Lower leg skin (tissue), 3 donors: ENCODE measurements around the gene PGA3.
"Not testable (repeated sequence)": the region's sequence is repeated elsewhere in the genome, so short reads cannot be mapped to it uniquely, and the experiment has no call there.

ENCODE experiments used
- POLR2A ChIP-seq, 2 donors: fragments of 450-650 bp; IDR thresholded peaks; one replicate each; pipeline ENCODE4 v1.6.1; 2016 to 2017; ENCODE audit warnings: antibody characterized with exemption in 2 of 2, mild to moderate bottlenecking in 1 of 2, moderate library complexity in 1 of 2
- TF ChIP-seq, protein P1 (sequence below), 3 donors: fragments of 450-650 bp; IDR thresholded peaks; one replicate each; pipeline ENCODE4 v1.5.1; 2016; ENCODE audit warnings: antibody characterized with exemption in 3 of 3, mild to moderate bottlenecking in 3 of 3, moderate library complexity in 2 of 3

DNA sequence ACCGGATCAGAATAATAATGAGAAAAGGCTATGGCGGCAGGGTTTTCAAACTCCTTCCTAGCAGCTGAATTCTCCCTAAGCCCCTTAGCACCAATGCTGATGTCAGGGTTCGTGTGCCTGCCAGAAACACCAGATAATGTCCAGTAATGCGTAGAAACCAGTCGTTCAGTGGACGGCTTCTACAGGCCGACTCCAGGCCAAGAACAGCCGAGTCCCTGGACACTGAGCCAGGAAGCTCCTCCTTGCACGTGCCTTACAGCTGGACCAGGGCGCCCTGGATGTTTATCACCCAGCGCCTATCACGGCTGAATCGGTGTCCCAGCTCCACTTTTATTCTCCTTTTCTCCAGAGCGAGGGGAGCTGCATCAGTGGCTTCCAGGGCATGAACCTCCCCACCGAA, 27.7 kb downstream of the PGA3 start:
- TF ChIP-seq, protein P1, sequence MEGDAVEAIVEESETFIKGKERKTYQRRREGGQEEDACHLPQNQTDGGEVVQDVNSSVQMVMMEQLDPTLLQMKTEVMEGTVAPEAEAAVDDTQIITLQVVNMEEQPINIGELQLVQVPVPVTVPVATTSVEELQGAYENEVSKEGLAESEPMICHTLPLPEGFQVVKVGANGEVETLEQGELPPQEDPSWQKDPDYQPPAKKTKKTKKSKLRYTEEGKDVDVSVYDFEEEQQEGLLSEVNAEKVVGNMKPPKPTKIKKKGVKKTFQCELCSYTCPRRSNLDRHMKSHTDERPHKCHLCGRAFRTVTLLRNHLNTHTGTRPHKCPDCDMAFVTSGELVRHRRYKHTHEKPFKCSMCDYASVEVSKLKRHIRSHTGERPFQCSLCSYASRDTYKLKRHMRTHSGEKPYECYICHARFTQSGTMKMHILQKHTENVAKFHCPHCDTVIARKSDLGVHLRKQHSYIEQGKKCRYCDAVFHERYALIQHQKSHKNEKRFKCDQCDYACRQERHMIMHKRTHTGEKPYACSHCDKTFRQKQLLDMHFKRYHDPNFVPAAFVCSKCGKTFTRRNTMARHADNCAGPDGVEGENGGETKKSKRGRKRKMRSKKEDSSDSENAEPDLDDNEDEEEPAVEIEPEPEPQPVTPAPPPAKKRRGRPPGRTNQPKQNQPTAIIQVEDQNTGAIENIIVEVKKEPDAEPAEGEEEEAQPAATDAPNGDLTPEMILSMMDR (IDR thresholded peaks at IDR 0.05) = not testable (repeated sequence)
- TF ChIP-seq POLR2A (IDR thresholded peaks at IDR 0.05) = not testable (repeated sequence)
